Measurements from ENCODE around the gene RBM33. TPM values are rescaled to one million over a fixed set of nuclear protein-coding genes. Genes with fewer than 3 reads are reported as not detected.

RBM33 gene
- total RNA-seq, 1 experiment from 2014 or later: 80.5 TPM

- no TSS peak for BruUV-seq (replicated peaks)
- Mint-ChIP-seq H3K9me3 (ENCODE audit: unreplicated experiment) (no peaks in the 10 kb centered on the region), H3K27me3 (ENCODE audit: insufficient read depth, unreplicated experiment) (peaks cover 44% of the 10 kb centered on the region), H3K36me3 (ENCODE audit: insufficient read depth, unreplicated experiment) (peaks cover 6% of the 10 kb centered on the region), H3K4me3 (ENCODE audit: unreplicated experiment) (no peak overlapping the region), H3K27ac (ENCODE audit: low read depth, unreplicated experiment) (no peak overlapping the region), H3K4me1 (ENCODE audit: insufficient read depth, unreplicated experiment) (peaks cover 5% of the 10 kb centered on the region)
- no peak for TF ChIP-seq CTCF (IDR thresholded peaks at IDR 0.05; ENCODE audit: unreplicated experiment)
- ChIA-PET CTCF (interaction anchor here (0.6 to 0.9 kb wide), 4 partner anchors 13 to 526 kb away, joined by 3 to 4 read pairs (median 3); no protein-coding TSS in a partner anchor), POLR2A (no interaction called here)
- no peak for DNase-seq (ENCODE audit: unreplicated experiment)
- intact Hi-C loops (cut with micrococcal nuclease): no loop called here
Observed at GRCh38 chr7:155807789-155808548, 163.5 kb downstream of the RBM33 start.

GRCh38 chr7:155808549-155809331, 164.3 kb downstream of the RBM33 start:
- Mint-ChIP-seq H3K27ac (ENCODE audit: low read depth, unreplicated experiment) (no peak overlapping the region), H3K4me1 (ENCODE audit: insufficient read depth, unreplicated experiment) (peaks cover 5% of the 10 kb centered on the region), H3K9me3 (ENCODE audit: unreplicated experiment) (no peaks in the 10 kb centered on the region), H3K4me3 (ENCODE audit: unreplicated experiment) (no peak overlapping the region), H3K36me3 (ENCODE audit: insufficient read depth, unreplicated experiment) (peaks cover 6% of the 10 kb centered on the region), H3K27me3 (ENCODE audit: insufficient read depth, unreplicated experiment) (peaks cover 49% of the 10 kb centered on the region)
- DNase-seq (ENCODE audit: unreplicated experiment): no peak
- TF ChIP-seq CTCF (IDR thresholded peaks at IDR 0.05; ENCODE audit: unreplicated experiment): no peak
- no TSS peak for BruUV-seq (replicated peaks)
- CTCF ChIA-PET: interaction anchor here (0.6 to 0.9 kb wide), 2 partner anchors 14 to 37 kb away, joined by 3 to 4 read pairs; no protein-coding TSS in a partner anchor
- POLR2A ChIA-PET: no interaction called here
- intact Hi-C loops (cut with micrococcal nuclease): no loop called here

- H3K27ac Mint-ChIP-seq (ENCODE audit: low read depth, unreplicated experiment): no peak overlapping the region
- no TSS peak for BruUV-seq (replicated peaks)
- peaks cover 6% of the 10 kb centered on the region for H3K36me3 Mint-ChIP-seq (ENCODE audit: insufficient read depth, unreplicated experiment)
- DNase-seq (ENCODE audit: unreplicated experiment): no peak
- no peak overlapping the region for H3K4me3 Mint-ChIP-seq (ENCODE audit: unreplicated experiment)
- POLR2A ChIA-PET: no interaction called here
- H3K9me3 Mint-ChIP-seq (ENCODE audit: unreplicated experiment): no peaks in the 10 kb centered on the region
- peaks cover 5% of the 10 kb centered on the region for H3K4me1 Mint-ChIP-seq (ENCODE audit: insufficient read depth, unreplicated experiment)
- peaks cover 49% of the 10 kb centered on the region for H3K27me3 Mint-ChIP-seq (ENCODE audit: insufficient read depth, unreplicated experiment)
- no peak for TF ChIP-seq CTCF (IDR thresholded peaks at IDR 0.05; ENCODE audit: unreplicated experiment)
- CTCF ChIA-PET: no interaction called here
- intact Hi-C loops (cut with micrococcal nuclease): no loop called here
Observed at GRCh38 chr7:155809332-155809946, 165.0 kb downstream of the RBM33 start.

Measured in MCF 10A (cell line).